Neural progenitor cell (in vitro differentiated cells): ENCODE measurements around the gene RNF150. TPM values are rescaled to one million over a fixed set of nuclear protein-coding genes. Genes with fewer than 3 reads are reported as not detected.

ENCODE experiments used
- DNase-seq: peaks from one replicate; pipeline ENCODE4 v3.0.0-alpha.2; 2016; ENCODE audit warnings: low spot score
- H2AFZ ChIP-seq: fragments of 200-600 bp; sonication (generic); replicated peaks from 2 replicates; pipeline ENCODE4 v1.6.1; 2016; ENCODE audit warnings: antibody characterized with exemption
- H3F3A ChIP-seq: fragments of 200-600 bp; sonication (generic); 2 replicates; pipeline ENCODE4 v1.6.1; 2016; ENCODE audit warnings: antibody characterized with exemption, low read depth
- H3K27ac ChIP-seq: fragments of 200-600 bp; sonication (generic); 2 replicates; pipeline ENCODE4 v1.5.1; 2016; ENCODE audit warnings: mild to moderate bottlenecking
- H3K27me3 ChIP-seq: fragments of 200-600 bp; sonication (generic); 2 replicates; pipeline ENCODE4 v1.6.1; 2016; ENCODE audit warnings: mild to moderate bottlenecking, moderate library complexity
- H3K36me3 ChIP-seq: fragments of 200-600 bp; sonication (generic); 2 replicates; pipeline ENCODE4 v1.5.1; 2016
- H3K4me1 ChIP-seq: fragments of 200-600 bp; sonication (generic); 2 replicates; pipeline ENCODE4 v1.6.1; 2016; ENCODE audit warnings: mixed run types
- H3K4me2 ChIP-seq: fragments of 200-600 bp; sonication (generic); 2 replicates; pipeline ENCODE4 v1.6.1; 2016
- H3K4me3 ChIP-seq: fragments of 200-600 bp; sonication (generic); 2 replicates; pipeline ENCODE4 v1.5.1; 2016
- H3K79me2 ChIP-seq: fragments of 200-600 bp; sonication (generic); 2 replicates; pipeline ENCODE4 v1.6.1; 2016; ENCODE audit warnings: low read depth
- H3K9ac ChIP-seq: fragments of 200-600 bp; sonication (generic); 2 replicates; pipeline ENCODE4 v1.6.1; 2016
- H3K9me3 ChIP-seq: fragments of 200-600 bp; sonication (generic); 2 replicates; pipeline ENCODE4 v1.5.1; 2016; ENCODE audit warnings: low read depth
- H4K20me1 ChIP-seq: fragments of 200-600 bp; sonication (generic); 2 replicates; pipeline ENCODE4 v1.6.1; 2016; ENCODE audit warnings: low read depth
- H3K27ac Mint-ChIP-seq: 3 replicates; pipeline ENCODE4 v1.8.0; 2021; ENCODE audit warnings: mixed read lengths
- H3K27me3 Mint-ChIP-seq: 2 replicates; pipeline ENCODE4 v1.8.0; 2022; ENCODE audit warnings: low read depth, mild to moderate bottlenecking, inconsistent platforms, moderate library complexity, mixed read lengths; ENCODE audit not compliant: insufficient read depth
- H3K36me3 Mint-ChIP-seq: 3 replicates; pipeline ENCODE4 v1.8.0; 2021; ENCODE audit warnings: mixed read lengths
- H3K4me1 Mint-ChIP-seq: 3 replicates; pipeline ENCODE4 v1.8.0; 2021; ENCODE audit warnings: mixed read lengths
- H3K4me3 Mint-ChIP-seq: 3 replicates; pipeline ENCODE4 v1.8.0; 2021; ENCODE audit warnings: mild to moderate bottlenecking, moderate library complexity, mixed read lengths
- H3K9me3 Mint-ChIP-seq: 3 replicates; pipeline ENCODE4 v1.8.0; 2020; ENCODE audit warnings: mixed read lengths
- EZH2 ChIP-seq: fragments of 200-600 bp; sonication (generic); IDR thresholded peaks from 2 replicates; pipeline ENCODE4 v1.6.1; 2017; ENCODE audit warnings: antibody characterized with exemption, mild to moderate bottlenecking, moderate library complexity
- EZH2phosphoT487 ChIP-seq: fragments of 200-600 bp; sonication (generic); IDR thresholded peaks from 2 replicates; pipeline ENCODE4 v1.6.1; 2017; ENCODE audit warnings: antibody characterized with exemption
- total RNA-seq: library from RNA; depleted of rRNA; stranded (reverse); fragments of >200 nt; gene quantifications from 2 replicates; pipeline ENCODE4 v1.2.3, GENCODE V29; 2015; ENCODE audit warnings: low replicate concordance
- TF ChIP-seq, protein P1 (sequence below): fragments of 200-600 bp; sonication (generic); IDR thresholded peaks from 2 replicates; pipeline ENCODE4 v1.5.1; 2017; ENCODE audit warnings: antibody characterized with exemption, mild to moderate bottlenecking

Gene RNF150
- total RNA-seq, 1 donor from 2014 or later, result 1.4 TPM

- H3K27me3 ChIP-seq, result no peaks in the 10 kb centered on the region
- no peaks in the 10 kb centered on the region for H3K36me3 ChIP-seq
- H3K4me3 Mint-ChIP-seq, result no peak overlapping the region
- H3F3A ChIP-seq, result no peaks in the 10 kb centered on the region
- peaks cover 19% of the 10 kb centered on the region for H3K9me3 Mint-ChIP-seq
- no peak overlapping the region for H3K4me3 ChIP-seq
- H3K9me3 ChIP-seq, result no peaks in the 10 kb centered on the region
- H3K27ac ChIP-seq, result no peak overlapping the region
- H3K4me1 Mint-ChIP-seq, result no peaks in the 10 kb centered on the region
- no peak overlapping the region for H3K4me2 ChIP-seq
- peaks cover 6% of the 10 kb centered on the region for H3K27me3 Mint-ChIP-seq
- H3K27ac Mint-ChIP-seq, result no peak overlapping the region
- DNase-seq, result no peak
- H2AFZ ChIP-seq, result no peak overlapping the region
- H3K36me3 Mint-ChIP-seq, result peaks cover 2% of the 10 kb centered on the region
- no peaks in the 10 kb centered on the region for H4K20me1 ChIP-seq
- H3K4me1 ChIP-seq, result no peaks in the 10 kb centered on the region
- no peaks in the 10 kb centered on the region for H3K79me2 ChIP-seq
- TF ChIP-seq, protein P1, sequence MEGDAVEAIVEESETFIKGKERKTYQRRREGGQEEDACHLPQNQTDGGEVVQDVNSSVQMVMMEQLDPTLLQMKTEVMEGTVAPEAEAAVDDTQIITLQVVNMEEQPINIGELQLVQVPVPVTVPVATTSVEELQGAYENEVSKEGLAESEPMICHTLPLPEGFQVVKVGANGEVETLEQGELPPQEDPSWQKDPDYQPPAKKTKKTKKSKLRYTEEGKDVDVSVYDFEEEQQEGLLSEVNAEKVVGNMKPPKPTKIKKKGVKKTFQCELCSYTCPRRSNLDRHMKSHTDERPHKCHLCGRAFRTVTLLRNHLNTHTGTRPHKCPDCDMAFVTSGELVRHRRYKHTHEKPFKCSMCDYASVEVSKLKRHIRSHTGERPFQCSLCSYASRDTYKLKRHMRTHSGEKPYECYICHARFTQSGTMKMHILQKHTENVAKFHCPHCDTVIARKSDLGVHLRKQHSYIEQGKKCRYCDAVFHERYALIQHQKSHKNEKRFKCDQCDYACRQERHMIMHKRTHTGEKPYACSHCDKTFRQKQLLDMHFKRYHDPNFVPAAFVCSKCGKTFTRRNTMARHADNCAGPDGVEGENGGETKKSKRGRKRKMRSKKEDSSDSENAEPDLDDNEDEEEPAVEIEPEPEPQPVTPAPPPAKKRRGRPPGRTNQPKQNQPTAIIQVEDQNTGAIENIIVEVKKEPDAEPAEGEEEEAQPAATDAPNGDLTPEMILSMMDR, result no peak
- no peak for TF ChIP-seq EZH2
- no peak for TF ChIP-seq EZH2phosphoT487
- no peak overlapping the region for H3K9ac ChIP-seq
Observed at GRCh38 chr4:140887467-140887866, 245.8 kb downstream of the RNF150 start.

DNA sequence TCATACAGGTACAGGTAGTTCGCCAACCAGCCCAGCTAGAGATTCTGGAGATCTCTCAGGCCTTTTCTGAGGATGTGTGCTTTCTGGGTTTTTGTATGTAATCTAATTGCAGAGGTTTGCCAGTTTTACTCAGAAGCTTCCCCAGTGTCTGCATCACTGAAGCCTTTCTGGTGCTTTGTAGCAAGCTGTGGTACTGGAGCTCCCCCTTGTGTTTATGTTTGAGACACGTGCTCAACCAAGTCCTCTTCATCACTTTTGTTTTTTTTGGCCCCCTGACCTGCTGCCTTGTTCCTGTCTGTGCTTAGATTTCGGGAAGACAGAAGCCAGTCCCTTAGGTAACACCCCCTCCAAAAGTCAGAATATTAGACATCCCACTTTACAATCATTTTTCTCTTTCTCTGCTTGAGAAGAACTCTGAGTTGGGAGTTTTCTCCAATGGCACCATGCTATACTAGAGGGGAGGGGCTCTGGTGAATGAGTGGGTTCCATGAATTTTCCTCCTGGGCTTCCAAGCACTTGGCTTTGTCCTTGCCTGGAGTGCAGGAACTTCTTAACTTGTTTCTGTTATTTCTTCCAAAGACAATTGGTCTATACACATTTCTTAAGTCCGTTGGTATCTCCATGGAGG is 248.7 kb downstream of the RNF150 start:
- Mint-ChIP-seq H3K9me3 (peaks cover 32% of the 10 kb centered on the region), H3K27ac (no peak overlapping the region), H3K36me3 (peaks cover 2% of the 10 kb centered on the region), H3K27me3 (peaks cover 8% of the 10 kb centered on the region), H3K4me1 (no peaks in the 10 kb centered on the region), H3K4me3 (no peak overlapping the region)
- no peak overlapping the region for H3K4me2 ChIP-seq
- H3K79me2 ChIP-seq, result no peaks in the 10 kb centered on the region
- H3K36me3 ChIP-seq, result no peaks in the 10 kb centered on the region
- TF ChIP-seq, protein P1, result peak; percentile 82
- no peak for TF ChIP-seq EZH2
- H3K4me1 ChIP-seq, result no peaks in the 10 kb centered on the region
- H2AFZ ChIP-seq, result no peak overlapping the region
- no peak overlapping the region for H3K27ac ChIP-seq
- DNase-seq, result peak; percentile 89
- no peaks in the 10 kb centered on the region for H3F3A ChIP-seq
- no peaks in the 10 kb centered on the region for H3K27me3 ChIP-seq
- H4K20me1 ChIP-seq, result no peaks in the 10 kb centered on the region
- H3K9ac ChIP-seq, result no peak overlapping the region
- no peaks in the 10 kb centered on the region for H3K9me3 ChIP-seq
- no peak overlapping the region for H3K4me3 ChIP-seq

- no peak overlapping the region for H3K27ac Mint-ChIP-seq
- Histone ChIP-seq H3K27me3 (peaks cover 35% of the 10 kb centered on the region), H3K79me2 (no peaks in the 10 kb centered on the region), H3K4me2 (no peak overlapping the region), H3K4me3 (no peak overlapping the region), H4K20me1 (no peaks in the 10 kb centered on the region), H2AFZ (no peak overlapping the region), H3K9ac (no peak overlapping the region), H3K27ac (no peak overlapping the region), H3K9me3 (no peaks in the 10 kb centered on the region), H3K36me3 (no peaks in the 10 kb centered on the region), H3F3A (no peaks in the 10 kb centered on the region), H3K4me1 (no peaks in the 10 kb centered on the region)
- H3K36me3 Mint-ChIP-seq, result peaks cover 2% of the 10 kb centered on the region
- no peak overlapping the region for H3K4me3 Mint-ChIP-seq
- H3K27me3 Mint-ChIP-seq, result peaks cover 15% of the 10 kb centered on the region
- H3K4me1 Mint-ChIP-seq, result no peaks in the 10 kb centered on the region
- no peak for TF ChIP-seq EZH2
- TF ChIP-seq, protein P1, result no peak
- TF ChIP-seq EZH2phosphoT487, result no peak
- no peak for DNase-seq
- peaks cover 27% of the 10 kb centered on the region for H3K9me3 Mint-ChIP-seq
Observed at GRCh38 chr4:140877781-140878180, 255.5 kb downstream of the RNF150 start.
